Stimulated activated memory B cell treated with anti-CD40 and anti-IgM and Interleukin-4, amounts not matched to agents 10 μg/mL and 1 μg/mL and 100 μg/mL, for 72 hours (primary cell): ENCODE results near the gene CPNE4.
"Not testable (repeated sequence)": the region's sequence is repeated elsewhere in the genome, so short reads cannot be mapped to it uniquely, and the experiment has no call there.

Experiments used
- ATAC-seq: fragments of 150-1000 bp; cut with Tn5 transposase; 2 replicates; pipeline ENCODE4 v1.10.0; 2021
- H3K27ac Mint-ChIP-seq: one replicate; pipeline ENCODE4 v1.8.0; 2022; ENCODE audit warnings: mild to moderate bottlenecking, mixed read lengths
- H3K27me3 Mint-ChIP-seq: one replicate; pipeline ENCODE4 v1.8.0; 2022; ENCODE audit warnings: mixed read lengths
- H3K36me3 Mint-ChIP-seq: one replicate; pipeline ENCODE4 v1.8.0; 2022; ENCODE audit warnings: mixed read lengths
- H3K4me1 Mint-ChIP-seq: one replicate; pipeline ENCODE4 v1.8.0; 2022; ENCODE audit warnings: mixed read lengths
- H3K4me3 Mint-ChIP-seq: one replicate; pipeline ENCODE4 v1.8.0; 2022; ENCODE audit warnings: mild to moderate bottlenecking, moderate library complexity, mixed read lengths
- H3K9me3 Mint-ChIP-seq: one replicate; pipeline ENCODE4 v1.8.0; 2022; ENCODE audit warnings: mixed read lengths

Gene CPNE4

DNA sequence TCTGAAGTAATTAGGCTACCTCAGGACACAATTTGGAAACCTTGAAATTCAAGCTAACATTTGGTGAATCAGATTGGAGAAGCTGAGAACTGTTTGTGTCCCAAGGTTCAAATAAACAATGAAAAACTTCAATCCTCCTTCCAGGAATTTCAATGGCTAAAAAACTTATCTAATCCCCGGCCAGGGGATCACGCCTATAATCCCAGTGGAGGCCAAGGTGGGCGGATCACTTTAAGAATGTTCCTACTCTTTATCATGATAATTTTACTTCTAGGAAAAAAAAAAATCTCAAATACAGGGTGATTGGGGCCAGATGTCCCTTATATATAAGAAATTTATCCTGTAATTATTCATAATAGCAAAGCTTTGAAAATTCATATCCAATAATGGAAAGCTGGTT is 139.0 kb downstream of the CPNE4 start:
- no peaks in the 10 kb centered on the region for H3K36me3 Mint-ChIP-seq
- no peaks in the 10 kb centered on the region for H3K4me1 Mint-ChIP-seq
- H3K27me3 Mint-ChIP-seq: no peaks in the 10 kb centered on the region
- H3K9me3 Mint-ChIP-seq: peaks cover 5% of the 10 kb centered on the region
- ATAC-seq: no peak
- H3K4me3 Mint-ChIP-seq: no peak overlapping the region
- H3K27ac Mint-ChIP-seq: no peak overlapping the region

DNA sequence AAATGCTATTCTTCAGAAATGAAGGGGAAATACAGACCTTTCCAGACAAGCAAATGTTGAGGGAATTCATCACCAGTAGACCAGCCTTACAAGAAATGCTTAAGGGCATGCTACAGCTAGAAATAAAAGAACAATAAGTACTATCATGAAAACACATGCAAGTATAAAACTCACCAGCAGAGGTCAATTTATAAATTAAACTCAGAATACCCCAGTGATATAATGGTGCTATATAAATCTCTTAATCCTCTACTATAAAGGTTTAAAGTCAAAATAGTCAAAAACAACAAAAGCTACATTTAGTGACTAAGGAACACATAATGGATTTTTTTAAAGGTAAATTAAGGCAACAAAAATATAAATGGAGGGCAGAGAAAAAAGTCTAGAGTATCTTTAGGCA is 142.5 kb downstream of the CPNE4 start:
- H3K9me3 Mint-ChIP-seq: peaks cover 2% of the 10 kb centered on the region
- H3K27ac Mint-ChIP-seq: no peak overlapping the region
- no peak for ATAC-seq
- no peak overlapping the region for H3K4me3 Mint-ChIP-seq
- H3K4me1 Mint-ChIP-seq: no peaks in the 10 kb centered on the region
- no peaks in the 10 kb centered on the region for H3K27me3 Mint-ChIP-seq
- no peaks in the 10 kb centered on the region for H3K36me3 Mint-ChIP-seq

GRCh38 chr3:131885871-131886270 is 148.9 kb downstream of the CPNE4 start:
- not testable (repeated sequence) for H3K27me3 Mint-ChIP-seq, H3K27ac Mint-ChIP-seq, H3K4me3 Mint-ChIP-seq, H3K36me3 Mint-ChIP-seq, H3K4me1 Mint-ChIP-seq, H3K9me3 Mint-ChIP-seq, ATAC-seq

- Mint-ChIP-seq H3K9me3 (peaks cover 2% of the 10 kb centered on the region), H3K36me3 (no peaks in the 10 kb centered on the region), H3K27me3 (no peaks in the 10 kb centered on the region), H3K4me3 (no peak overlapping the region), H3K27ac (no peak overlapping the region), H3K4me1 (no peaks in the 10 kb centered on the region)
- no peak for ATAC-seq
These were observed 151.0 kb downstream of the CPNE4 start for GRCh38 chr3:131883711-131884407.

DNA sequence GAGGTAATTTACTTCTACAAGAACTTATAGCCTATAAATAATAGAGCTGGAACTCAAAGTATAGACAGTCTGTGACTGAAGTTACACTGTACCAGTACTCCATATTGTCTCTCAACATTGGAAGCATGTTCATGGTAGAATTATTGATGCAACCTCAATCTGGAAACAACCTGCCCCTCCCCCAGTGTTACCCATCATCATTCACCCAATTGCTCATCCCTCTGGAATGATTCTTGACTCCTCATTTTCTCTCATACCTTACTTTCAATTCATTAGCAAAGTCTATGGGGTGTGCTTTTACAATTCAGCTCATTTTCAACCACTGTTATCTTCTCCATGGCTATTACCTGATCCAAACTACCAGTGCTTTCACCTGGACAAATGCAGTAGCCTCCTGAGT is 151.7 kb downstream of the CPNE4 start:
- Mint-ChIP-seq H3K27ac (no peak overlapping the region), H3K4me3 (no peak overlapping the region), H3K9me3 (peaks cover 2% of the 10 kb centered on the region), H3K27me3 (no peaks in the 10 kb centered on the region), H3K4me1 (no peaks in the 10 kb centered on the region), H3K36me3 (no peaks in the 10 kb centered on the region)
- no peak for ATAC-seq

- H3K9me3 Mint-ChIP-seq: peaks cover 2% of the 10 kb centered on the region
- H3K27ac Mint-ChIP-seq: no peak overlapping the region
- no peaks in the 10 kb centered on the region for H3K36me3 Mint-ChIP-seq
- no peak for ATAC-seq
- no peaks in the 10 kb centered on the region for H3K27me3 Mint-ChIP-seq
- H3K4me3 Mint-ChIP-seq: no peak overlapping the region
- no peaks in the 10 kb centered on the region for H3K4me1 Mint-ChIP-seq
These were observed 153.0 kb downstream of the CPNE4 start for GRCh38 chr3:131881777-131882176.

GRCh38 chr3:131880948-131881347 is 153.9 kb downstream of the CPNE4 start:
- Mint-ChIP-seq H3K4me3 (no peak overlapping the region), H3K4me1 (no peaks in the 10 kb centered on the region), H3K27me3 (no peaks in the 10 kb centered on the region), H3K36me3 (no peaks in the 10 kb centered on the region), H3K27ac (no peak overlapping the region), H3K9me3 (peaks cover 2% of the 10 kb centered on the region)
- ATAC-seq: no peak

DNA sequence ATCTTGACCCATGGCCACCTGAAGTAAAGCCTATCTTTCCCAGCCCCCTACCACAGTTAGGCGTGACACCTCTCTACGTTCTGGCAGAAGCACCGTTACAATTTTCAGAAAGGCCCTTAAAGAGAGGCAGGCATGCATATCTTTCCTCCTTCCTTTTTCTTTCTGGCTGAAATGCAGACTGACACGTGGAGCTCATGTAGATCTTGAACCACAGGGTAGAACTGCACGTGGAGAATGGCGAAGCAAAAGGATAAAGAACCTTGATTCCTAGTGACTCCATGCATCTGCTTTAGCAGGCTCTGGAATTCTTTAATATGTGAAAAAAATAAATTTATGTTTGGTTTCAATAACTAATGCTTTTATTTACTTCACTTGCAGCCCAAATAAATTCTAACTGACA is 166.6 kb downstream of the CPNE4 start:
- Mint-ChIP-seq H3K27me3 (no peaks in the 10 kb centered on the region), H3K4me3 (no peak overlapping the region), H3K9me3 (no peaks in the 10 kb centered on the region), H3K4me1 (no peaks in the 10 kb centered on the region), H3K36me3 (no peaks in the 10 kb centered on the region), H3K27ac (no peak overlapping the region)
- ATAC-seq: no peak

DNA sequence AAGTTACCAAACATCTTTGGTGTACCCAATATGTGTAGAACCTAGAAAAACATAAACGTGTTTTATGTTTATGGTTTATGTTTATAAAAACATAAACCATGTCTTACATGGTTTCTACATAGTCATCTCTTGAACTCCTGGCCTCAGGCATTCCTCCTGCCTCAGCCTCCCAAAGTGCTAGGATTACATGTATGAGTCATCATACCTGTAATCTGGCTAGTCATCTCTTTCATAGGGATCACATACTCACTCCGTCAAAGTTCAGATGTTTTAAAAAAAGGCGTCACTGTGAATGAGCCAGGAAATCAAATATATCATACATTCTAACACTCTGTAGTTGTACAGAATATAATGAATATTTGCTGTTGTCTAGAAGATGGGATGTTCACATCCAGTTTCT is 178.6 kb downstream of the CPNE4 start:
- Mint-ChIP-seq H3K4me3 (no peak overlapping the region), H3K9me3 (no peaks in the 10 kb centered on the region), H3K4me1 (no peaks in the 10 kb centered on the region), H3K27me3 (no peaks in the 10 kb centered on the region), H3K36me3 (no peaks in the 10 kb centered on the region), H3K27ac (no peak overlapping the region)
- ATAC-seq: no peak

DNA sequence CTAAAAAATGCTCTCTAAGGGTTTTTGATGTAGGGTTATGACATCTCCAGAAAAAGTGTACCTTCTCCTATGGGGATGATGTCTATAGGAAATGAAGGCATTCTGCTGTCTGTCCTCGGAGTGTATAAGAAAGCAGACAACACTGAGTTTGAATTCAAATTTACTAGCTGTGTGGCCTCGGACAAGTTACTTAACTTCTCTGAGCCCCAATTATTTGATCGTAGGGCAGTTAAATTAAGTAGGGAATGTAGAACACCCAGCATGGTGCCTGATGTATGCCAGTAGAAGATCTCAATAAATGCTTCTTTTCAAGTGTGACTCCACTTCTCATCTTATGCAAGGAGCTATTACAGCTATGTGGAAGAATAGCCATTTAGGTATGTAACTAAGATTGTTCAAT is 184.6 kb downstream of the CPNE4 start:
- no peaks in the 10 kb centered on the region for H3K4me1 Mint-ChIP-seq
- H3K27ac Mint-ChIP-seq: no peak overlapping the region
- H3K27me3 Mint-ChIP-seq: no peaks in the 10 kb centered on the region
- H3K9me3 Mint-ChIP-seq: no peaks in the 10 kb centered on the region
- H3K4me3 Mint-ChIP-seq: no peak overlapping the region
- no peaks in the 10 kb centered on the region for H3K36me3 Mint-ChIP-seq
- ATAC-seq: no peak

- no peak overlapping the region for H3K4me3 Mint-ChIP-seq
- no peaks in the 10 kb centered on the region for H3K36me3 Mint-ChIP-seq
- H3K27ac Mint-ChIP-seq: no peak overlapping the region
- no peak for ATAC-seq
- H3K9me3 Mint-ChIP-seq: no peaks in the 10 kb centered on the region
- H3K27me3 Mint-ChIP-seq: no peaks in the 10 kb centered on the region
- no peaks in the 10 kb centered on the region for H3K4me1 Mint-ChIP-seq
These were observed 185.2 kb downstream of the CPNE4 start for GRCh38 chr3:131849616-131850015.

DNA sequence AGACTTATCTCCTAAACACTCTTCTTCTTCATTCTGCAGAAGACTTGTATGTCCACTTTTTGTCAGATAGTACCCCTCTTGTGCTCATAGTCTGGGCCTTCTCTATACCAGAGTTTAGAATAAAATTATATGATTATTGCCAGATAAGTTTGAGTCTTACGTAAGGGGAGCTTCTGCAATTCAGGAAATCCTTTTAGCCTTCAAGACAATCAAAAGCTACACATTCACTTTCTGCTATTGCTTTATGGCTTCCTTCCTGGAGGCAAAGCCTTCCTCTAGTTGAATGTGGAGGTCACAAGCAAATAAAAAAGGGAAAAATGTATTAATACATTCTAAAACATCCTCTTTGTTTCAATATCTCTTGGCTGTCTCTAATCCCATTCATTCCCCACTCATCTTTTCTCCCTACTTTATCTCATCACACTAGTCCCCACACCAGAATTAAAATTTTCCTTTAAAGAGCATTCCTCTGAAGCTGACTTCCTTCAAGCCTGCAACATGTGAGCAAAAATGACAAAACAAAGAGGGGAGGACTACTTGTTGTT is 186.8 kb downstream of the CPNE4 start:
- no peak overlapping the region for H3K4me3 Mint-ChIP-seq
- H3K9me3 Mint-ChIP-seq: no peaks in the 10 kb centered on the region
- no peaks in the 10 kb centered on the region for H3K36me3 Mint-ChIP-seq
- no peak overlapping the region for H3K27ac Mint-ChIP-seq
- H3K4me1 Mint-ChIP-seq: no peaks in the 10 kb centered on the region
- H3K27me3 Mint-ChIP-seq: no peaks in the 10 kb centered on the region
- no peak for ATAC-seq

- Mint-ChIP-seq H3K36me3 (no peaks in the 10 kb centered on the region), H3K4me1 (no peaks in the 10 kb centered on the region), H3K27me3 (no peaks in the 10 kb centered on the region), H3K4me3 (no peak overlapping the region), H3K9me3 (no peaks in the 10 kb centered on the region), H3K27ac (no peak overlapping the region)
- no peak for ATAC-seq
These were observed 188.4 kb downstream of the CPNE4 start for GRCh38 chr3:131846296-131846924.

DNA sequence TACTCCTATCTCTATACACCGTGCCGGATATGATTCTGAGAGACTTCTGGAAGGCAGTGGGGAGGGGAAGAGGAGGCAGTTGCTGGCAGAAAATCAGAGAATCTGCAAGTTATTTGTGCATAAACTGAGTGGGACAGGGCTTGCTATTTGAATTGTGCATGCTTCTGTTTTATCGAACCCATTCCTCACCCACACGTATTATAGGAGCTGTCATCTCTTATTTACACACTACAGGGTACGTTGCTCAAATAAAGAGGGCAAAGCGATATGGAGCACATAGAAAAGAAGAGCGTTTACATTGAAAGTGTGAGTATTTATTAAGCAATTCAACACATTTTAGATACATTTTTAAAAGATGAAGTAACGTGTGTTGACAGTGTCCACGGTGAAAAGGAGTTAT is 191.6 kb downstream of the CPNE4 start:
- H3K4me3 Mint-ChIP-seq: no peak overlapping the region
- no peaks in the 10 kb centered on the region for H3K27me3 Mint-ChIP-seq
- H3K4me1 Mint-ChIP-seq: no peaks in the 10 kb centered on the region
- ATAC-seq: no peak
- H3K27ac Mint-ChIP-seq: no peak overlapping the region
- no peaks in the 10 kb centered on the region for H3K36me3 Mint-ChIP-seq
- no peaks in the 10 kb centered on the region for H3K9me3 Mint-ChIP-seq

DNA sequence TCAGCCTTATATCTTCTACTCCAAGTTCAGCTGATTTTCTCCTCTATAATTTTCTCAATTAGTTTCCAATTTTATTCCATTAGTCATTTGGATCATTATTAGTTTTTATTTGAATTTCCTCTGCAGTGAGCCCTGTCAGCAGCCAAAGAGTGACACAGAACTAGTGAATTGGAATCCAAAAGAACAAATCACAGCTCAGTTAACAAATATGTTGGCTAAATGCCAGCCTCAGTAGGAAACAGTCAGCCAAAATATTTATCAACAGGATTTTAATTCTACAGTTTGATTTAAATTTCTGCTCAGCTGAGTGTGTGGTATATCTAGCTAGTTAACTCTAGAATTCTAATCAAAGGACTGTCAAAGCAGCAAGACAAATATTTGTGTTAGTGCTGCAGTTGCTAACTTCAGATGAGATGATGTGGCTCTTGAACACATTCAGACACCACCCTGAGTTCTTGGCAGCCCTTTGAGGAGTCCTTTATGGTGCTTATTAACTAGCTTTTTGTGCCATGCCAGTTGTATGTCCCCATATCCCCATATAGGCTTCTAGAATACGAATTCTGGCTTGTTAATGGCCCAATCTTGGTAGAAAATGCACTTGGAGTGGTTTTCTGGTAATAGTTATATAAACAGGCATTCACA is 194.5 kb downstream of the CPNE4 start:
- no peaks in the 10 kb centered on the region for H3K4me1 Mint-ChIP-seq

GRCh38 chr3:131835906-131836305 is 198.9 kb downstream of the CPNE4 start:
- H3K27me3 Mint-ChIP-seq: no peaks in the 10 kb centered on the region

More for the DNA sequence above, 194.5 kb downstream of the CPNE4 start:
- ATAC-seq: no peak
- Mint-ChIP-seq H3K4me3 (no peak overlapping the region), H3K27ac (no peak overlapping the region), H3K9me3 (peaks cover 3% of the 10 kb centered on the region), H3K36me3 (no peaks in the 10 kb centered on the region), H3K27me3 (no peaks in the 10 kb centered on the region)

More at GRCh38 chr3:131835906-131836305, 198.9 kb downstream of the CPNE4 start:
- no peaks in the 10 kb centered on the region for H3K4me1 Mint-ChIP-seq
- ATAC-seq: no peak
- H3K27ac Mint-ChIP-seq: no peak overlapping the region
- H3K9me3 Mint-ChIP-seq: peaks cover 3% of the 10 kb centered on the region
- H3K4me3 Mint-ChIP-seq: no peak overlapping the region
- H3K36me3 Mint-ChIP-seq: no peaks in the 10 kb centered on the region
